ENCODE measurements around the gene ZMAT5. TPM values are rescaled to one million over a fixed set of nuclear protein-coding genes. Genes with fewer than 3 reads are reported as not detected.
A peak's percentile ranks its signal among the peaks of the same experiment; 100 is the strongest.

The ZMAT5 gene
- total RNA-seq, 1 donor from 2014 or later, result 37.1 TPM

DNA sequence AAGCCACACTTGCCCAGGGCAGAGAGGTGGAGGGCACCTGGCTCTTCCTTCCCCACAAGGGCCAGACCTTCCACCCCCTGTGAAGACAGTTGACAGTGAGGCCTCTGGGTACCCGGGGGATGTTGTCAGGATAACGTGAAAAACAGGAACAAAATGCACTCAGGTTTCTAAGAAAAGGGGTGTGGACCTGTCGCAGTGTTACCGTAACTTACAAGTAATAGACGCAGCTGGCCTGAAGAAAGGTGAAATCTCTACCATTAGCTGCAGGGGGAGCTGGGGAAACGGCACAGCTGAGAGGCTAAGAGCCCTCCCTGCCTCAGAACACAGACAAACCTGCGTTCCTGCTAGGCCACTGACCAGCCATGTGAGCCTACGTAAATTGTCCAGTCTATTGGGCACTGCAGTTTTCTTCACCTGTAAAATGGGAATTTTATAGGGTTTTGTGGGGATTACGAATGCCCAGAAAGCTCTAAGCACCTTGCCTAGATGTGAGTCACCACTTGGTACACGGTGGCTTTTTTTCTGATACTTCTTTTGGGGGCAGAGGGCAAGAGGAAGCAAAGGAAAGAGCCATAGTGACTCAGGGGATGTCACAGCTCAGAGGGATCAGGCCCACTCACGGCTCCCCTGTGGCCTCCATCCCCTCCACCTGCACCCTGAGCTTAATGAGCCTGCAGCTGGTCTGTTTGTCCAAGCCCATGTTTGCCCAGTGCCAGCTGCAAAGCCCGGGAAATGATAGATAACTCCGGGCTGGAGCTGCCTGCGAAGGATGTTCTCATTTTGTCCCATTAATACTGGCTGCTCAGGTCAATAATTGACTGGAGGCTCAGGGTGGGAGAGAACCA, 65.4 kb downstream of the ZMAT5 start:
- no peak overlapping the region for H3K4me3 ChIP-seq (ENCODE audit: low read depth, low read length)
- H3K36me3 ChIP-seq (ENCODE audit: control insufficient read depth, insufficient read depth, low read length), result no peaks in the 10 kb centered on the region
- peaks cover 10% of the 10 kb centered on the region for H3K27me3 ChIP-seq (ENCODE audit: control insufficient read depth, insufficient read depth, low read length)
- DNase-seq (ENCODE audit: low read depth), result peak; percentile 31
- TF ChIP-seq, protein P1, sequence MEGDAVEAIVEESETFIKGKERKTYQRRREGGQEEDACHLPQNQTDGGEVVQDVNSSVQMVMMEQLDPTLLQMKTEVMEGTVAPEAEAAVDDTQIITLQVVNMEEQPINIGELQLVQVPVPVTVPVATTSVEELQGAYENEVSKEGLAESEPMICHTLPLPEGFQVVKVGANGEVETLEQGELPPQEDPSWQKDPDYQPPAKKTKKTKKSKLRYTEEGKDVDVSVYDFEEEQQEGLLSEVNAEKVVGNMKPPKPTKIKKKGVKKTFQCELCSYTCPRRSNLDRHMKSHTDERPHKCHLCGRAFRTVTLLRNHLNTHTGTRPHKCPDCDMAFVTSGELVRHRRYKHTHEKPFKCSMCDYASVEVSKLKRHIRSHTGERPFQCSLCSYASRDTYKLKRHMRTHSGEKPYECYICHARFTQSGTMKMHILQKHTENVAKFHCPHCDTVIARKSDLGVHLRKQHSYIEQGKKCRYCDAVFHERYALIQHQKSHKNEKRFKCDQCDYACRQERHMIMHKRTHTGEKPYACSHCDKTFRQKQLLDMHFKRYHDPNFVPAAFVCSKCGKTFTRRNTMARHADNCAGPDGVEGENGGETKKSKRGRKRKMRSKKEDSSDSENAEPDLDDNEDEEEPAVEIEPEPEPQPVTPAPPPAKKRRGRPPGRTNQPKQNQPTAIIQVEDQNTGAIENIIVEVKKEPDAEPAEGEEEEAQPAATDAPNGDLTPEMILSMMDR (IDR thresholded peaks at IDR 0.05; ENCODE audit: insufficient read depth, low read length, poor library complexity, severe bottlenecking), result peak; percentile 44

DNA sequence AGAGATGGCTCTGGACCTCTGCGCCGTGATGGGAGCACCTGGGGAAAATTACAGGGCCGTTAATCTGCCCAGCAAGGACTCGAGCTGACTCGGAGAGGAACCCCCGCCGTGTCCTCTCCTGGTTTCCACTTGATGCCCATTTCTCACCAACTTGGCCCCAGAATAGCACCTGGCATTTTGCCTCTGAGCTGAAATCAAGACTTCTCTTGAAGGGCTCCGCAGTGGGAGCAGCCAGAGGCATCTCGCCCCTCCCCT, 66.0 kb downstream of the ZMAT5 start:
- no peak for DNase-seq (ENCODE audit: low read depth)
- TF ChIP-seq, protein P1 (IDR thresholded peaks at IDR 0.05; ENCODE audit: insufficient read depth, low read length, poor library complexity, severe bottlenecking), result no peak
- H3K36me3 ChIP-seq (ENCODE audit: control insufficient read depth, insufficient read depth, low read length), result no peaks in the 10 kb centered on the region
- no peak overlapping the region for H3K4me3 ChIP-seq (ENCODE audit: low read depth, low read length)
- H3K27me3 ChIP-seq (ENCODE audit: control insufficient read depth, insufficient read depth, low read length), result peaks cover 10% of the 10 kb centered on the region

- DNase-seq (ENCODE audit: low read depth), result no peak
- Histone ChIP-seq H3K36me3 (ENCODE audit: control insufficient read depth, insufficient read depth, low read length) (no peaks in the 10 kb centered on the region), H3K27me3 (ENCODE audit: control insufficient read depth, insufficient read depth, low read length) (peaks cover 10% of the 10 kb centered on the region), H3K4me3 (ENCODE audit: low read depth, low read length) (no peak overlapping the region)
- TF ChIP-seq, protein P1 (IDR thresholded peaks at IDR 0.05; ENCODE audit: insufficient read depth, low read length, poor library complexity, severe bottlenecking), result no peak
These were observed 66.5 kb downstream of the ZMAT5 start for GRCh38 chr22:29700206-29700899.

- TF ChIP-seq, protein P1 (IDR thresholded peaks at IDR 0.05; ENCODE audit: insufficient read depth, low read length, poor library complexity, severe bottlenecking), result no peak
- no peak overlapping the region for H3K4me3 ChIP-seq (ENCODE audit: low read depth, low read length)
- H3K36me3 ChIP-seq (ENCODE audit: control insufficient read depth, insufficient read depth, low read length), result no peaks in the 10 kb centered on the region
- DNase-seq (ENCODE audit: low read depth), result no peak
- peaks cover 3% of the 10 kb centered on the region for H3K27me3 ChIP-seq (ENCODE audit: control insufficient read depth, insufficient read depth, low read length)
These were observed 68.8 kb downstream of the ZMAT5 start for GRCh38 chr22:29697853-29698598.

GRCh38 chr22:29695129-29695926, 71.5 kb downstream of the ZMAT5 start:
- no peaks in the 10 kb centered on the region for H3K27me3 ChIP-seq (ENCODE audit: control insufficient read depth, insufficient read depth, low read length)
- no peak for DNase-seq (ENCODE audit: low read depth)
- no peaks in the 10 kb centered on the region for H3K36me3 ChIP-seq (ENCODE audit: control insufficient read depth, insufficient read depth, low read length)
- TF ChIP-seq, protein P1 (IDR thresholded peaks at IDR 0.05; ENCODE audit: insufficient read depth, low read length, poor library complexity, severe bottlenecking), result no peak
- H3K4me3 ChIP-seq (ENCODE audit: low read depth, low read length), result no peak overlapping the region

All from kidney epithelial cell (primary cell).